HG02763 (cell line): ENCODE measurements around the gene CLDN9.

Experiments
- ATAC-seq: cut with Tn5 transposase; IDR thresholded peaks from one replicate; pipeline ENCODE4 v1.9.1; 2021; ENCODE audit warnings: mild to moderate bottlenecking, moderate library complexity; ENCODE audit not compliant: unreplicated experiment

Gene CLDN9

GRCh38 chr16:3017794-3018506, 5.2 kb downstream of the CLDN9 start, which contains the start of gene CLDN6:
Gene CLDN6 (minus strand): TSS chr16:3018183. CDS start chr16:3016021, 2,162 bp downstream.
- ATAC-seq: no peak

GRCh38 chr16:3019594-3020246, 7.0 kb downstream of the CLDN9 start:
- no peak for ATAC-seq

- ATAC-seq: no peak
Measured at GRCh38 chr16:3020247-3020603, 7.5 kb downstream of the CLDN9 start, which contains the start of gene TNFRSF12A. Gene TNFRSF12A (plus strand): TSS chr16:3020368. CDS start chr16:3020398, 30 bp downstream.

GRCh38 chr16:3020604-3021448, 8.1 kb downstream of the CLDN9 start:
- no peak for ATAC-seq

GRCh38 chr16:3021449-3022207, 8.9 kb downstream of the CLDN9 start:
- ATAC-seq: no peak

- no peak for ATAC-seq
Measured at GRCh38 chr16:3022208-3022683, 9.5 kb downstream of the CLDN9 start.

GRCh38 chr16:3022684-3023414, 10.1 kb downstream of the CLDN9 start:
- ATAC-seq: no peak

GRCh38 chr16:3023415-3023668, 10.6 kb downstream of the CLDN9 start:
- ATAC-seq: no peak

- ATAC-seq: peak; percentile 69
Measured at GRCh38 chr16:3023669-3024478, 11.2 kb downstream of the CLDN9 start, which contains the start of the genes HCFC1R1 and THOC6. Gene HCFC1R1 (minus strand): TSS chr16:3023942. CDS start chr16:3023941, 1 bp downstream. Gene THOC6 (plus strand): TSS chr16:3024035. CDS start chr16:3024327, 292 bp downstream.

GRCh38 chr16:3025032-3026002, 12.6 kb downstream of the CLDN9 start:
- no peak for ATAC-seq

- no peak for ATAC-seq
Measured at GRCh38 chr16:3026003-3026378, 13.3 kb downstream of the CLDN9 start.

- no peak for ATAC-seq
Measured at GRCh38 chr16:3026609-3027488, 14.1 kb downstream of the CLDN9 start.

- no peak for ATAC-seq
Measured at GRCh38 chr16:3027489-3027795, 14.7 kb downstream of the CLDN9 start.

- ATAC-seq: no peak
Measured at GRCh38 chr16:3027983-3028715, 15.4 kb downstream of the CLDN9 start.

- ATAC-seq: no peak
Measured at GRCh38 chr16:3028716-3029319, 16.1 kb downstream of the CLDN9 start.
